Epithelial cell of proximal tubule (primary cell): ENCODE results near the gene SSH2. TPM values are rescaled to one million over a fixed set of nuclear protein-coding genes. Genes with fewer than 3 reads are reported as not detected.
"Not testable (repeated sequence)": the region's sequence is repeated elsewhere in the genome, so short reads cannot be mapped to it uniquely, and the experiment has no call there.

Experiments used
- DNase-seq: peaks from one replicate; pipeline ENCODE4 v3.0.0-alpha.2; 2011; ENCODE audit warnings: low read depth
- H3K4me3 ChIP-seq: 2 replicates; pipeline ENCODE4 v1.5.1; 2011; ENCODE audit warnings: low read depth, mild to moderate bottlenecking, low read length
- CTCF ChIP-seq: conservative IDR thresholded peaks from 2 replicates; pipeline ENCODE4 v1.5.1; 2012; ENCODE audit warnings: low read depth, mild to moderate bottlenecking, low read length
- total RNA-seq: library from RNA; depleted of rRNA; stranded (reverse); fragments of >200 nt; gene quantifications from 2 replicates; pipeline ENCODE4 v1.2.3, GENCODE V29; 2015

The SSH2 gene
- total RNA-seq, 1 donor from 2014 or later: 15.2 TPM

GRCh38 chr17:29959658-29960337 lies 29.8 kb upstream of the SSH2 start:
- no peak overlapping the region for H3K4me3 ChIP-seq
- DNase-seq: no peak
- TF ChIP-seq CTCF: no peak

GRCh38 chr17:29958947-29959657 lies 29.1 kb upstream of the SSH2 start:
- TF ChIP-seq CTCF: no peak
- no peak for DNase-seq
- no peak overlapping the region for H3K4me3 ChIP-seq

GRCh38 chr17:29957488-29957887 lies 27.5 kb upstream of the SSH2 start:
- not testable (repeated sequence) for DNase-seq, H3K4me3 ChIP-seq

GRCh38 chr17:29956225-29956624 lies 26.2 kb upstream of the SSH2 start:
- TF ChIP-seq CTCF: no peak
- H3K4me3 ChIP-seq: no peak overlapping the region
- no peak for DNase-seq

GRCh38 chr17:29954405-29954804 lies 24.4 kb upstream of the SSH2 start:
- TF ChIP-seq CTCF: no peak
- no peak for DNase-seq
- H3K4me3 ChIP-seq: no peak overlapping the region

GRCh38 chr17:29949696-29950095 lies 19.7 kb upstream of the SSH2 start:
- H3K4me3 ChIP-seq: no peak overlapping the region
- TF ChIP-seq CTCF: no peak
- DNase-seq: no peak

GRCh38 chr17:29948448-29949215 lies 18.6 kb upstream of the SSH2 start:
- TF ChIP-seq CTCF: no peak
- H3K4me3 ChIP-seq: no peak overlapping the region
- no peak for DNase-seq
